ENCODE data around the gene GLYATL2.

The GLYATL2 gene

GRCh38 chr11:58796333-58796732, 48.2 kb downstream of the GLYATL2 start:
- DNase-seq, result no peak

GRCh38 chr11:58788355-58789023, 56.0 kb downstream of the GLYATL2 start:
- peak; percentile 43 for DNase-seq

GRCh38 chr11:58787903-58788302, 56.6 kb downstream of the GLYATL2 start:
- DNase-seq, result no peak

- no peak for DNase-seq
Measured at GRCh38 chr11:58786693-58787092, 57.8 kb downstream of the GLYATL2 start.

- no peak for DNase-seq
Measured at GRCh38 chr11:58784995-58785394, 59.5 kb downstream of the GLYATL2 start.

Data from DMS79 (cell line).